Putamen (tissue), 1 donor: ENCODE data around the gene SLC34A1.
"Not testable (repeated sequence)": the region's sequence is repeated elsewhere in the genome, so short reads cannot be mapped to it uniquely, and the experiment has no call there.

ENCODE experiments used
- DNase-seq: peaks from one replicate; pipeline ENCODE4 v3.0.0-alpha.2; 2016; ENCODE audit warnings: low spot score

Gene SLC34A1, protein sequence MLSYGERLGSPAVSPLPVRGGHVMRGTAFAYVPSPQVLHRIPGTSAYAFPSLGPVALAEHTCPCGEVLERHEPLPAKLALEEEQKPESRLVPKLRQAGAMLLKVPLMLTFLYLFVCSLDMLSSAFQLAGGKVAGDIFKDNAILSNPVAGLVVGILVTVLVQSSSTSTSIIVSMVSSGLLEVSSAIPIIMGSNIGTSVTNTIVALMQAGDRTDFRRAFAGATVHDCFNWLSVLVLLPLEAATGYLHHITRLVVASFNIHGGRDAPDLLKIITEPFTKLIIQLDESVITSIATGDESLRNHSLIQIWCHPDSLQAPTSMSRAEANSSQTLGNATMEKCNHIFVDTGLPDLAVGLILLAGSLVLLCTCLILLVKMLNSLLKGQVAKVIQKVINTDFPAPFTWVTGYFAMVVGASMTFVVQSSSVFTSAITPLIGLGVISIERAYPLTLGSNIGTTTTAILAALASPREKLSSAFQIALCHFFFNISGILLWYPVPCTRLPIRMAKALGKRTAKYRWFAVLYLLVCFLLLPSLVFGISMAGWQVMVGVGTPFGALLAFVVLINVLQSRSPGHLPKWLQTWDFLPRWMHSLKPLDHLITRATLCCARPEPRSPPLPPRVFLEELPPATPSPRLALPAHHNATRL

GRCh38 chr5:177384134-177384533, at the start of gene SLC34A1:
Gene SLC34A1 (plus strand): TSS chr5:177384434. CDS start chr5:177385742, 1,308 bp downstream.
- no peak for DNase-seq

DNA sequence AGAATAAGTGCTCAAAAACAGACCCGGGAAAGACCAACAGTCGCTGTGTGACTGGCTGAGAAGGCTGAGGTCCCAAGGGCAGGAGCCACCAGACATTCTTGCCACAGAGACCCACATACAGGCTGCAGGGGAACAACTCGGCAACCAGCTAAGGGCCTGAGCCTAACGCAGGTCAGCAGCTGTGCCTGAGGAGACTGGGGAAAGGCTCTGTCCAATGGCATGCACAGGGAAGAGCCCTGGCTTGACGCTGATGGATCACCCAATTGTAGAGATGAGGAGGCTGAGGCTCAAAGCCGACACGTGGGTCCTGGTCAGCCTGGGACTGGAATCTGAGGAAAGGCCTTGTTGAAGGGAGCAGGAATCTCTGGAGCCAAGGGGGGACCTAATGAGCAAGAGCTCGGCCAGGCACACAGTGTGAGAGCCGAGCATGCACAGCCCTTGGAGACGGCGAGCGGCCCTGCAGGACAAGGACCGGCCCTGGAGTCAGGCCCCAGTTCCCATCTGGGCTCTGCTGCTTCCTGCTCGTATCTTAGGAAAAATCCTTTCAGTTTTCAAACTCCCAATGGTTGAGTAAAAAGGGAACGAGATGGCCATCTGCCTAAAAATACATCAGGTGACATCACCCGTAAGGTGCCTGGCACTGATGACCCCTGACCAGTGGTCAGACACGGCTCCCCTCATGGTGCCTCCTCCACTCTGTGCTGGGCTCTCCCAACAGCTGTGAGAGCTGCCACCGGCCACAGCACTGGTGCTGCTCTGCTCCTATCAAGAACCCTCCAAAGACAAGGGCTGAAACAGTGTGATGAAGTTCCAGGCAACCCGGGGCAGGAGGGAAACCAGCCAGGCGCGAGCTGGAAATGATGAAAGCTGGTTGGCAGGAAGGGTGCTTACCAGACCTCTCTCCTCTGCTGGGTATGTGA, 49.2 kb upstream of the SLC34A1 start:
- DNase-seq = no peak

DNA sequence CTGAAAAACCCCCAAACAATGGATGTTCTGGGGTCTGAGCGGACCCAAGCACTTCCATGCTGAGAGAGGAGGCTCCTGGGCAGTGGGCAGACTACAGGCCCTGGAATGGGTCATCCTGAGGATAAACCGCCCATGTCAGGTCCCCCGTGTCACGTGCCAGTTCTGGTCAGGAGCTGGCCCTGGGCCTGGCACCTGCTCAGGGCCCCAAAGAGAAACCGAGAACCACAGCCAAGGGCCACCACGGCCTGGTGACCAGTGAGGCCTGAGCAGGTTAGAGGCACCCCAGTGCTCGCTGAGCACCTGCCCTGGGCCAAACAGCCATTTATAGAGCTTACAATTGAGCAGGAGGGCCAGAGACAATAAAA, 48.6 kb upstream of the SLC34A1 start:
- no peak for DNase-seq

DNA sequence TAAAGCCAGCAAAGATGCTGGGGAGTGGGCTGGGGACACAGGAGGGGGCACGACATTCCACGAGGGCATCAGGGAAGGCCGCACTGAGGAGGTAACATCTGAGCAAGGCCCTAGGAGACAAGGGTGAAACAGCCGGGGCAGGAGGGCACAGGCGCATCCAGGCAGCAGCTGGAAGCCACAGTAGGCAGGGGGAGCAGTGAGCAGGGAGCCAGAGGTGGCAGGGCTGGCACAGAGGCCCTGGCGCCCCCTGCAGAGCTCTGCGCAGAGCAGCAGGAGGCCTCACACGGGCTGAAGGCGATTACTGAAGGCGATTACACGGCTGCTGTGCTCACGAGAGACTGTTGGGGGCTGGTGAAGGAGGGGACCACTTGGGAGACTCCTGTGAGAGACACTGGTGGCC, 48.1 kb upstream of the SLC34A1 start:
- no peak for DNase-seq

DNA sequence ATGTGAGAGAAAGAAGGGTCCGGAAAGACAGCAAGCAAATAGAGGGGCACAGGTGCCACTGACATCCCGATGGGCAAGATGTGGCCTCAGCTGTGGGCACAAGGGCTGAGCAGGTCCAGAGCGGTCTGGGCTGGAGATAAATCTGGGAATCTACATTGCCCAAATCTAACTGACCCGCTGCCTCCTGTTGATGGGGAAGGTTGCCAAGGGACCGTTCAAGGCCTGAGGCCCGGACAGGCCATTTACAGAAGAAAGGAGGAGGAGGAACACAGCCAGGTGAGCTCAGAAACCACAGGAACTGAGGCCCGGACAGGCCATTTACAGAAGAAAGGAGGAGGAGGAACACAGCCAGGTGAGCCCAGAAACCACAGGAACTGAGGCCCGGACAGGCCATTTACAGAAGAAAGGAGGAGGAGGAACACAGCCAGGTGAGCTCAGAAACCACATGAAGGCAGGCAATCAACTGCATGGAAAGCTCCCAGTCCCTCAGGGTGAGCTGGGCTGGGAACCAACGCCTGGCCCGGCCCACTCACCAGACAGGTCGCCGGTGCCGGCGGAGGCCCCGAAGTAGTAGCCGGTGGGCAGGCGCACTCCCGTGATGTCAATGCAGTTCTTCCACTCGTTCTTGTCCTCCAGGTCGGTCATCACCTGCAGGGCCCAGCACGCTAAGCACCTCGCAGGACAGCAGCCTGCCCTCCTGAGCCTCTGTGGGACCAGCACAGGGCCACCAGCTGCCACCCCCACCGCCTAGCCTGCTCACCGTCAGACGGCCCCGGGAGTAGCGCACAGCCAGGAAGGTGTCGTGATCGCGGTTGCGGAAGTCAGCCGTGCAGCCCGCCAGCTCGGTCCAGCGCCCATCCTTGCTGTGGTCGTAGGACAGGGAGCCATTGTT, 47.4 kb upstream of the SLC34A1 start:
- DNase-seq = no peak

GRCh38 chr5:177338251-177339106, 45.8 kb upstream of the SLC34A1 start:
- no peak for DNase-seq

- no peak for DNase-seq
Observed at GRCh38 chr5:177339107-177339638, 45.1 kb upstream of the SLC34A1 start.

- not testable (repeated sequence) for DNase-seq
Observed at GRCh38 chr5:177343000-177343399, 41.2 kb upstream of the SLC34A1 start.

GRCh38 chr5:177343777-177344176, 40.5 kb upstream of the SLC34A1 start:
- DNase-seq = no peak

- no peak for DNase-seq
Observed at GRCh38 chr5:177344891-177345290, 39.3 kb upstream of the SLC34A1 start.

GRCh38 chr5:177346820-177347219, 37.4 kb upstream of the SLC34A1 start:
- no peak for DNase-seq

GRCh38 chr5:177347699-177348098, 36.5 kb upstream of the SLC34A1 start:
- no peak for DNase-seq

GRCh38 chr5:177349362-177349647, 34.9 kb upstream of the SLC34A1 start:
- no peak for DNase-seq

DNA sequence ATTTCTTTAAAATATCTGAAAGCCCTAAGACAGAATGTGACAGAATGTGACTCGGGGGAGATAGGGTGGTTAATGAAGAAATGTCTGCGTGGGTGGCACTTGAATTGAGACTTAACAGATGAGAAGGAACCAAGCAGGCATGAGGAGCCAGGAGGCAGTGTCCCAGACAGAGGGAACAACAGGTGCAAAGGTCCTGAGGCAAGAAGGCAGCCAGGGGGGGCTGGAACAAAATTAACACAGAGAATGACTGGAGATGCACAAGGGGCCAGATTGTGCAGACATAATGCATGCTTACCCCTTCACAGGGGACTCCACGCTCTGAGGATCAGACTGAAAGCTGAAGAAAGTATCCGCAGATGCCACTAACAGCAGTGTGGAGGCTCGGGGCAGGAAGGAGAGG, 34.5 kb upstream of the SLC34A1 start:
- DNase-seq = no peak

GRCh38 chr5:177350776-177351391, 33.4 kb upstream of the SLC34A1 start:
- DNase-seq = no peak

DNA sequence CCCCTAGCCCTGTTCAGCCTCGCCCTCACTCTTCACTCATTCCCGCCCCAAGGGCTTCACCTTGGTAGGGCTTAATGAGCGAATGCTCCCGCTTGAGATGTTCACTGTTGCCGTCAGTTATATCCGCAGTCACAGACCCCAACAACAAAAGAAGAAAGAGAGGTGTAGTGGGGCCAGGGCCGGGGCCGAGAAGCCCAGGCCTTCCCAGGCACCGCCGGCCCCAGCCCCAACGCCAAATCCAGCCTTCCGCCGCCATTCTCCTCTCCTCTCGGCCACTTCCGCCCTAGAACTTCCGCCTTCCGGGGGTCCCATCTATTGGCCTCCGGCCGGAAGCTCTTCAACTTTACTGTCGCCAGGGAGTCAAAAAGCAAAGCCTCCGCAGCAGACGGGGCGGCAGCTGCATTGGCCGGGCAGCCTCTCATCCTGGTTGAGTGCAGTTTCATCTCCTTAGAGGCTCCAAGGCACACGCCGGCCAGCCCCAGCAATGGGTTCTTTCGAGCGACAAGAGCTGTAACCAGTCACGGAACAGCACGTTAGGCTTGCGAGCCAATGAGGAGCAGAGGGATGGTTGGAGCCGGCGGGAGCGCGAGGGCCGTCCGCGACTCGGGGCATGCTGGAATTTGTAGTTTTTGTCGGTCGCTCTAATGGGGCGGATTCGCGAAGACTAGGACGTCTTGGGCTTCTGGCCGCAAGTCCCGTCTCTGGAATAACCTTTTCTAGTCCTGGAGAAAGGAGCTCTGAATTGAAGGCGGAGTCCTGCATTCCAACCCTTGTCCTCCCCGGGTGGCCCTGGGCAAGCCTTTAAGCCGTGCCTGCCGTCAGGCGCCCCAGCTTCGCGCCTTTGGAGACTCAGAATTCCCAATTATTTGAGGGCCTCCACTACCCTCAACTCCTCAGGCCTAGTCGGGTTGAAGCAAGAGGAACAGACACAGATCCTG, 32.6 kb upstream of the SLC34A1 start, which contains the start of gene LMAN2:
Gene LMAN2 (minus strand): TSS at position 277 of the 938 bp plus-strand sequence. CDS start 21 bp downstream, at position 256.
- peak; percentile 95 for DNase-seq

- no peak for DNase-seq
Observed at GRCh38 chr5:177353093-177353492, 31.1 kb upstream of the SLC34A1 start.

DNA sequence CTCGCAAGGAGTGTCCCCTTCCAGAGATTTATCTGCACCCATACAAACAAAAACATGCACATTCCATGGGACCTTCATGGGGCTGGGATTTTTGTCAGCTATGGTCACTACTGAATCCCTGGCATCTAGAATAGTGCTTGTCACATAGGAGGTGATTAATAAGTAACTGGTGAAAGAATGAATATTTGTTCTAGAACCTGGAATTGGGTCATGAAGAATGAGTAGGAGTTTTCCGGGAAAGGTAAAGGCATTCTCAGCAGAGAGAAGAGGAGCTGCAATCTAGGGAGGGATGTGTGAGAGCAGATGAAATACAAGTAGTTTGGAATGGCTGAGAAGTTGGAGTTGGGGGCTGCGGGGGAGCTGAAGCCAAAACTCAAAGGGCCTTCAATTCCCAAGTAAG, 30.0 kb upstream of the SLC34A1 start:
- no peak for DNase-seq

DNA sequence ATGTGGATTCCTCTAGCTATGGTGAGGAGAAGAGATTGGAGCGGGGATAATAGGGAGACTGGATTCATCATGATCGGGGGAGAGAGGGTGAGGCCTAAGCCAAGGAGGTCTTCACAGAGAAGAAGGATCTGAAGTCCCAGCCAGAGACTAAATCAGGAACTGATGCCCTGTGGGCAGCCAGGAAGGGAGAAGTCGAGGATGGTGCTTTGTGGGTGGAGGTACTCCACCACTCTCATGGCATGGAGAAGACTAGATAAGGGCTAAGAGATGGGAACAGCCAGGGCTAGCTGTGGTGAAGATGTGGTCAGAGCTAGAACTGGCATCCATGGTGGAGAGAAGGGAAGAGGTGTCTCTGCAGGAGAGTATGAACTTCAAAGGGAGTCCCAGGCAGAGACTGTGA, 29.5 kb upstream of the SLC34A1 start:
- DNase-seq = no peak
